GM12801 (cell line): ENCODE measurements around the gene CCDC97.

Experiments used
- CTCF ChIP-seq: IDR thresholded peaks from one replicate; pipeline ENCODE4 v1.5.1; 2011; ENCODE audit warnings: control low read depth; ENCODE audit not compliant: insufficient read length; ENCODE audit errors: extremely low read depth

The CCDC97 gene

GRCh38 chr19:41300555-41300954, 9.4 kb upstream of the CCDC97 start:
- TF ChIP-seq CTCF, result no peak

DNA sequence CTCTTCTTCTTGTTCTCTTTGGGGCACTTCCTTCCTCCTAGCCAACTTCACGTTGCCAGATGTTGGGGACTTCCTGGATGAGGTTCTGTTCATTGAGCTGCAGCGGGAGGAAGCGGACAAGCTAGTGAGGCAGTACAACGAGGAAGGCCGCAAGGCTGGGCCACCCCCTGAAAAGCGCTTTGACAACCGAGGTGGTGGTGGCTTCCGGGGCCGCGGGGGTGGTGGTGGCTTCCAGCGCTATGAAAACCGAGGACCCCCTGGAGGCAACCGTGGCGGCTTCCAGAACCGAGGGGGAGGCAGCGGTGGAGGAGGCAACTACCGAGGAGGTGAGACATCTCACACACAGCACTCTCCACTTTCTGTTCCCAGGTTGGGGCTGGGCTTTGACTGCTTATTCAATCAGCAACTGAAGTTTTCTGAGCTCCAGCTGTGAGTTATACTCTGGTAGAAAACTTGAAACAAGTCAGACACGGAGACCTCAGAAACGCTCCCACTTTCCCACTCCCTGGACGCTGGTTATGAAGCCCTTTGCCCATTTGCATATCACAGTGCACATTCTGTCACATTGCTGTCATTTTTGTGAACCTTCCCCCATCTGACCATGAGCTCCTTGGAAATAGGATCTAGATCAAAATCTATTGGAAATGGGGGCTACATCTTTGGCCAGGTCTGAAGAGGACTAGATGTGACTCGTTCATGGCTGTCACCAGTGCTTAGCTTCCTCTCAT, 7.2 kb upstream of the CCDC97 start:
- TF ChIP-seq CTCF, result no peak

DNA sequence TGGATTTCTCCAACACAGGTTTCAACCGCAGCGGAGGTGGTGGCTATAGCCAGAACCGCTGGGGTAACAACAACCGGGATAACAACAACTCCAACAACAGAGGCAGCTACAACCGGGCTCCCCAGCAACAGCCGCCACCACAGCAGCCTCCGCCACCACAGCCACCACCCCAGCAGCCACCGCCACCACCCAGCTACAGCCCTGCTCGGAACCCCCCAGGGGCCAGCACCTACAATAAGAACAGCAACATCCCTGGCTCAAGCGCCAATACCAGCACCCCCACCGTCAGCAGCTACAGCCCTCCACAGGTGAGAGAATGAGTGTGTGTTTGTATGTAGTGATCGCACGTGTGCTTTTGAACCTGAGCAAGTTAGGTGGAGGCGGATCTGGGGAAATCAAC, 6.0 kb upstream of the CCDC97 start:
- no peak for TF ChIP-seq CTCF

- TF ChIP-seq CTCF, result no peak
Measured at GRCh38 chr19:41304706-41305483, 5.1 kb upstream of the CCDC97 start.

GRCh38 chr19:41305927-41306793, 3.8 kb upstream of the CCDC97 start:
- no peak for TF ChIP-seq CTCF

- TF ChIP-seq CTCF, result no peak
Measured at GRCh38 chr19:41307090-41307875, 2.7 kb upstream of the CCDC97 start.
